Astrocyte (in vitro differentiated cells and primary cell): ENCODE data around the gene ZBTB38. TPM values are rescaled to one million over a fixed set of nuclear protein-coding genes. Genes with fewer than 3 reads are reported as not detected.

ENCODE experiments used
- DNase-seq: peaks from one replicate; pipeline ENCODE4 v3.0.0-alpha.2; 2010; ENCODE audit warnings: low read depth
- FAIRE-seq: peaks from 2 replicates; lab custom pipeline; 2011; peaks lifted over from hg19 to GRCh38; lab: Jason Lieb, UNC
- H2AFZ ChIP-seq: 2 replicates; pipeline ENCODE4 v1.6.0; 2012; ENCODE audit warnings: low read depth, low read length, inconsistent platforms
- H3K27ac ChIP-seq: 2 replicates; pipeline ENCODE4 v1.5.1; 2011; ENCODE audit warnings: low read depth, low read length, inconsistent platforms
- H3K27me3 ChIP-seq: 2 replicates; pipeline ENCODE4 v1.6.0; 2011; ENCODE audit warnings: low read length, inconsistent platforms; ENCODE audit not compliant: insufficient read depth
- H3K36me3 ChIP-seq: 2 replicates; pipeline ENCODE4 v1.5.1; 2011; ENCODE audit warnings: low read length, inconsistent platforms; ENCODE audit not compliant: insufficient read depth
- H3K4me1 ChIP-seq: 2 replicates; pipeline ENCODE4 v1.5.1; 2011; ENCODE audit warnings: low read length, inconsistent platforms; ENCODE audit not compliant: insufficient read depth
- H3K4me2 ChIP-seq: 2 replicates; pipeline ENCODE4 v1.6.0; 2012; ENCODE audit warnings: low read length, inconsistent platforms
- H3K4me3 ChIP-seq: 2 replicates; pipeline ENCODE4 v1.5.1; 2011; ENCODE audit warnings: low read depth, mild to moderate bottlenecking, low read length, inconsistent platforms; ENCODE audit not compliant: insufficient read depth
- H3K79me2 ChIP-seq: 2 replicates; pipeline ENCODE4 v1.6.0; 2012; ENCODE audit warnings: mild to moderate bottlenecking, low read length, inconsistent platforms; ENCODE audit not compliant: insufficient read depth
- H3K9ac ChIP-seq: 2 replicates; pipeline ENCODE4 v1.6.0; 2012; ENCODE audit warnings: mild to moderate bottlenecking, low read length, inconsistent platforms
- H3K9me3 ChIP-seq: 2 replicates; pipeline ENCODE4 v1.5.1; 2012; ENCODE audit warnings: low read depth, mild to moderate bottlenecking, low read length, inconsistent platforms; ENCODE audit not compliant: insufficient read depth
- H4K20me1 ChIP-seq: 2 replicates; pipeline ENCODE4 v1.6.0; 2012; ENCODE audit warnings: low read length, inconsistent platforms; ENCODE audit not compliant: insufficient read depth
- H3K27ac Mint-ChIP-seq: one replicate; pipeline ENCODE4 v1.8.0; 2021; ENCODE audit warnings: mild to moderate bottlenecking, mixed read lengths; ENCODE audit not compliant: unreplicated experiment
- H3K27me3 Mint-ChIP-seq: one replicate; pipeline ENCODE4 v1.8.0; 2021; ENCODE audit warnings: low read depth, mixed read lengths; ENCODE audit not compliant: unreplicated experiment
- H3K36me3 Mint-ChIP-seq: one replicate; pipeline ENCODE4 v1.8.0; 2021; ENCODE audit warnings: low read depth, mixed read lengths; ENCODE audit not compliant: unreplicated experiment
- H3K4me1 Mint-ChIP-seq: one replicate; pipeline ENCODE4 v1.8.0; 2021; ENCODE audit warnings: low read depth, mixed read lengths; ENCODE audit not compliant: unreplicated experiment
- H3K4me3 Mint-ChIP-seq: one replicate; pipeline ENCODE4 v1.8.0; 2021; ENCODE audit warnings: mild to moderate bottlenecking, moderate library complexity, mixed read lengths; ENCODE audit not compliant: unreplicated experiment
- H3K9me3 Mint-ChIP-seq: one replicate; pipeline ENCODE4 v1.8.0; 2021; ENCODE audit warnings: mild to moderate bottlenecking, mixed read lengths; ENCODE audit not compliant: unreplicated experiment
- EZH2 ChIP-seq: IDR thresholded peaks from 2 replicates; pipeline ENCODE4 v1.6.1; 2012; ENCODE audit warnings: mild to moderate bottlenecking, low read length, inconsistent platforms; ENCODE audit not compliant: insufficient read depth
- total RNA-seq: library from RNA; stranded (reverse); gene quantifications from 2 replicates; pipeline ENCODE4 v1.2.1, GENCODE V29; 2021
- TF ChIP-seq, protein P1 (sequence below): IDR thresholded peaks from 2 replicates; pipeline ENCODE4 v1.5.1; 2011; ENCODE audit warnings: low read depth, mild to moderate bottlenecking, inconsistent platforms, low read length, moderate library complexity; ENCODE audit not compliant: insufficient read depth

The ZBTB38 gene
- total RNA-seq, 1 donor from 2014 or later, result 57.6 TPM

DNA sequence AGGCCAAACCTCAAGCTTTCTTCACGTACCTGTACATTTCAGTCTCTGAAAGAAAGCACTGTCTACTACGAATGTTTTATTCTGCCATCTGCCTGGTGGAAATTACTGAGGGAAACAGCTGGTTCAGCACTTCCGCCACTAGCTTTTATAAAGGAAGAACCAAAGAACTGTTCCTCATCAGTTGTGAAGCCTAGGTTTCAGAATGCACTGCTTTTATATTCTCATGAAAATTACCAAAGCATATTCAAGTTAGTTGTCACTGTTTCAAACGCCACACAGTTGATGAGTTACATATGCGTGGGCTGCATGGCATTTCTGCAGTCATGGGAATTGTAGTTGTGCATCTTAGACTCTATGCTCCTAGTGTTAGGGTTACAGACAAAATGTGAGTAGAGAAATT, 21.5 kb upstream of the ZBTB38 start:
- no peaks in the 10 kb centered on the region for H3K27me3 ChIP-seq
- TF ChIP-seq, protein P1, sequence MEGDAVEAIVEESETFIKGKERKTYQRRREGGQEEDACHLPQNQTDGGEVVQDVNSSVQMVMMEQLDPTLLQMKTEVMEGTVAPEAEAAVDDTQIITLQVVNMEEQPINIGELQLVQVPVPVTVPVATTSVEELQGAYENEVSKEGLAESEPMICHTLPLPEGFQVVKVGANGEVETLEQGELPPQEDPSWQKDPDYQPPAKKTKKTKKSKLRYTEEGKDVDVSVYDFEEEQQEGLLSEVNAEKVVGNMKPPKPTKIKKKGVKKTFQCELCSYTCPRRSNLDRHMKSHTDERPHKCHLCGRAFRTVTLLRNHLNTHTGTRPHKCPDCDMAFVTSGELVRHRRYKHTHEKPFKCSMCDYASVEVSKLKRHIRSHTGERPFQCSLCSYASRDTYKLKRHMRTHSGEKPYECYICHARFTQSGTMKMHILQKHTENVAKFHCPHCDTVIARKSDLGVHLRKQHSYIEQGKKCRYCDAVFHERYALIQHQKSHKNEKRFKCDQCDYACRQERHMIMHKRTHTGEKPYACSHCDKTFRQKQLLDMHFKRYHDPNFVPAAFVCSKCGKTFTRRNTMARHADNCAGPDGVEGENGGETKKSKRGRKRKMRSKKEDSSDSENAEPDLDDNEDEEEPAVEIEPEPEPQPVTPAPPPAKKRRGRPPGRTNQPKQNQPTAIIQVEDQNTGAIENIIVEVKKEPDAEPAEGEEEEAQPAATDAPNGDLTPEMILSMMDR, result no peak
- TF ChIP-seq EZH2, result no peak
- no peak overlapping the region for H3K9ac ChIP-seq
- H3K27ac Mint-ChIP-seq, result peak overlapping the region; percentile 66
- no peak for DNase-seq
- peaks cover 8% of the 10 kb centered on the region for H3K4me1 ChIP-seq
- H3K9me3 ChIP-seq, result no peaks in the 10 kb centered on the region
- peaks cover 4% of the 10 kb centered on the region for H3K27me3 Mint-ChIP-seq
- H3K36me3 ChIP-seq, result no peaks in the 10 kb centered on the region
- H3K4me3 ChIP-seq, result no peak overlapping the region
- peaks cover 9% of the 10 kb centered on the region for H3K4me1 Mint-ChIP-seq
- H3K4me3 Mint-ChIP-seq, result no peak overlapping the region
- no peak overlapping the region for H3K27ac ChIP-seq
- no peaks in the 10 kb centered on the region for H3K79me2 ChIP-seq
- H3K36me3 Mint-ChIP-seq, result no peaks in the 10 kb centered on the region
- H3K4me2 ChIP-seq, result no peak overlapping the region
- no peaks in the 10 kb centered on the region for H4K20me1 ChIP-seq
- FAIRE-seq, result no peak
- H3K9me3 Mint-ChIP-seq, result no peaks in the 10 kb centered on the region
- H2AFZ ChIP-seq, result peak overlapping the region; percentile 27

DNA sequence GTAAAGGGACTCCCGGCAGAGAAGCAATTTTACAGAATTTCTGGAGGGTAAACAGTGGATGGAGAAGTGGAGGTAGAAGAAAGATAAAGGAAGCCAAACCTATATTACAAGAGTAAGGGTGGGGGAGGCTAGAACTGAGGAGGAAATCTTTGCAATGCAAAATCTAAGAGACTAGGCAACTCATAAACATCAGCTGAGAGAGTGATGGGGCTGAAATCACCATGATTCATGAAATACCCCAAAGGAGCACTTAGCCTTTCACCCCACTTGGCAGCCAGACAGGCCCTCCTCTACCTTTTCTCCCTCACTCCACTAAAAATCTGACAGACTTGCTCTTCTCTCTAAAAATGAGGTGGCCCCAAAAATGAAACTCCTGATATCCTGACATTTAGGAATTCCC, 19.5 kb upstream of the ZBTB38 start:
- H3K4me1 Mint-ChIP-seq, result peaks cover 11% of the 10 kb centered on the region
- peaks cover 3% of the 10 kb centered on the region for H3K27me3 Mint-ChIP-seq
- no peaks in the 10 kb centered on the region for H3K36me3 ChIP-seq
- no peaks in the 10 kb centered on the region for H4K20me1 ChIP-seq
- no peak for TF ChIP-seq EZH2
- TF ChIP-seq, protein P1, result no peak
- no peak overlapping the region for H3K9ac ChIP-seq
- no peak overlapping the region for H3K4me3 ChIP-seq
- peaks cover 3% of the 10 kb centered on the region for H3K27me3 ChIP-seq
- no peaks in the 10 kb centered on the region for H3K9me3 Mint-ChIP-seq
- H3K4me1 ChIP-seq, result peaks cover 8% of the 10 kb centered on the region
- H3K9me3 ChIP-seq, result no peaks in the 10 kb centered on the region
- no peak overlapping the region for H3K27ac Mint-ChIP-seq
- no peaks in the 10 kb centered on the region for H3K36me3 Mint-ChIP-seq
- no peak overlapping the region for H3K4me2 ChIP-seq
- no peak overlapping the region for H2AFZ ChIP-seq
- no peak overlapping the region for H3K4me3 Mint-ChIP-seq
- H3K27ac ChIP-seq, result no peak overlapping the region
- FAIRE-seq (no peak), DNase-seq (no peak)
- no peaks in the 10 kb centered on the region for H3K79me2 ChIP-seq

DNA sequence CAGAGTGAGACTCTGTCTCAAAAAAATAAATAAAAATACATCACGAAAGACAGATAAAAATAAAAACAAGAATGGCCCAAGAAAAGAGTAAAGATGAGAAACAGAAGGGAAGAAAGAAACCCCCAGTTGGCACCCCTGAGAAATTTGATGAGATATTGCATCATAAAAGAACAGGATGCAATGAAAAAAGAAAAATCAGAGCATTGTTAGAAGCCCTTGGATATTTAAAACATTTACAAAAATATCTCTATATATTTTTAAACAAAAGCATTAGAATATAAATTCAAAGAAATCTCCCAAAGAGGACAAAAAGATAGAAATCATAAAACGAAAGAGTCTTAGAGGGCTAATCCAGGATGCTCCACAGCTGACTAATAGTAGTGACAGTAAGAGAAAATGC, 18.6 kb upstream of the ZBTB38 start:
- no peak for TF ChIP-seq EZH2
- TF ChIP-seq, protein P1, result no peak
- H3K4me3 Mint-ChIP-seq, result no peak overlapping the region
- no peaks in the 10 kb centered on the region for H3K79me2 ChIP-seq
- no peaks in the 10 kb centered on the region for H3K36me3 Mint-ChIP-seq
- peaks cover 8% of the 10 kb centered on the region for H3K4me1 ChIP-seq
- peaks cover 11% of the 10 kb centered on the region for H3K4me1 Mint-ChIP-seq
- H4K20me1 ChIP-seq, result no peaks in the 10 kb centered on the region
- peaks cover 3% of the 10 kb centered on the region for H3K27me3 Mint-ChIP-seq
- FAIRE-seq (no peak), DNase-seq (no peak)
- H3K36me3 ChIP-seq, result no peaks in the 10 kb centered on the region
- H3K27ac Mint-ChIP-seq, result no peak overlapping the region
- H3K4me2 ChIP-seq, result no peak overlapping the region
- H3K9me3 Mint-ChIP-seq, result no peaks in the 10 kb centered on the region
- H2AFZ ChIP-seq, result no peak overlapping the region
- no peak overlapping the region for H3K4me3 ChIP-seq
- no peak overlapping the region for H3K27ac ChIP-seq
- H3K27me3 ChIP-seq, result peaks cover 3% of the 10 kb centered on the region
- H3K9me3 ChIP-seq, result no peaks in the 10 kb centered on the region
- no peak overlapping the region for H3K9ac ChIP-seq
